ENCODE results near the gene VAV3.
"Not testable (repeated sequence)": the region's sequence is repeated elsewhere in the genome, so short reads cannot be mapped to it uniquely, and the experiment has no call there.

Gene VAV3

DNA sequence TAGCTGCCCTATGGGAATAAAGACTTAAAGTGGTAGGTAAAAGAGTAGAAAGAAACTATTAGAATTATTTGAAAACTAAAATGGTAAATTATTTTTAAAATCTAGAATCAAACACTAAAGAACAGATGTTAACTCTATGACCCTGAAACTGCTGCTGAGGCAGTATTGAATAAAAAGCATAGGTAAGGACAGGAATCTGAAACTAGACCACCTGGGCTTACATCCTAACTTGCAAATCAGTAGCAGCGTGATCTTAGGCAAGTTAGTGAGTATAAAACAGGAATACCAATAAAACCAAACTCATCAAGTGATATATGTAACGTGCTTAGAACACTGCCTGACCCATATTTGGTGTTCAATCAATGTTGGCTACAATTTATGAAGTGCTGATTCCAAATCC lies 257.9 kb downstream of the VAV3 start:
- no peak for DNase-seq

GRCh38 chr1:107706182-107706581 lies 258.8 kb downstream of the VAV3 start:
- DNase-seq: no peak

GRCh38 chr1:107704911-107705310 lies 260.1 kb downstream of the VAV3 start:
- no peak for DNase-seq

DNA sequence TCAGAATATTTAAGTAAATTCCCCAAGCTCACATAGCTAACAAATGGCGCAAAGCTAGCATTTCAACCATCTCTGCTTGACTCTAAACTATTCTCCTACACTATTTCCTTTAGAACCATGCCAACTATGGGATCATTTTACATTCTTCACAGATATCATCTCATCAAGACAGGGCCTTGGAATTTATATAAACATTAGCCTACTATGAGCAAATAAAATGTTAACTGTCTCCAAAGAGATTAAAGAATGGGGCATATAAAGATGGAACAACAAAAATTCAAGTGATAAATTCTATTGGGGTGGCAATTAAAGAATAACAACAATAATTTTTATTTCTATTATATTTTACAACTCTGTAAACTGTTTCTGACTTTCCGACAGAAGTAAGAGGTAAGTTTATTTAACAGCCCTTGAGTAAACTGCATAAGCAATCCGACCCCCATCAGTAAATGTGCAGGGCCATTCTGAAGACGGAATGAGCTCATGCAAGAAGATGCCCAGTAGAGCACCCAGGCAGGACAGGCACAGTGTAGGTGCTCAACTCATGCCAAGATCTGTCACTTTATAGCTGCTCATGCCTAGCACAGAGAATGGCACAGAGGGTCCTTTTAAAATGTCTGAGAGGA lies 261.9 kb downstream of the VAV3 start:
- DNase-seq: no peak

DNA sequence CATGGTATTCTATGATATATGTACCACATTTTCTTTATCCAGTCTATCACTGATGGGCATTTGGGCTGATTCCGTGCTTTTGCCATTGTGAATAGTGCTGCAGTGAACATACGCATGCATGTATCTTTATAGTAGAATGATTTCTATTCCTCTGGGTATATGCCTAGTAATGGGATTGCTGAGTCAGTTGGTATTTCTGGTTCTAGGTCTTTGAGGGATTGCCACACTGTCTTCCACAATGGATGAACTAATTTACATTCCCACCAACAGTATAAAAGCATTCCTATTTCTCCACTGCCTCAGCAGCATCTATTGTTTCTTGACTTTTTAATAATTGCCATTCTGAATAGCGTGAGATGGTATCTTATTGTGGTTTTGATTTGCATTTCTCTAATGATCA lies 264.3 kb downstream of the VAV3 start:
- DNase-seq: not testable (repeated sequence)

- no peak for DNase-seq
Observed at GRCh38 chr1:107698161-107698560, 266.8 kb downstream of the VAV3 start.

DNA sequence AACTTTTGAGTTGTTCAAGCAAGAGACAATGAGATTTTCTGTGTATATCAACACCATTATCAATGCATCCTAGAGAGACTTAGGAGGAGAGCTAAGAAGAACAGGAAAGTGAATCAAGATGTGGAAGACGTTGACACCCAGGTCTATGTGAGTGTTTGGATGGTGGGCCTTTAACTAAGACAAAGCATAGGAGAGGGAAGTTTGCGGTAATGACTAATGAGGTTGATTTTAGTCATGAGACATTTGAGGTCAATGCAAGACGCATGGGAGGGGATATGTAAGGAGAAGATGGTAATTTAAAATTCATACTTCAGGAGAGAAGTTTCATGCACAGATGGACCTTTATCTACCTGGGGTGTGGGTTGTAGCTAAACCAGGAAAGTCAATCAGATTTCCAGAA lies 269.6 kb downstream of the VAV3 start:
- no peak for DNase-seq

DNA sequence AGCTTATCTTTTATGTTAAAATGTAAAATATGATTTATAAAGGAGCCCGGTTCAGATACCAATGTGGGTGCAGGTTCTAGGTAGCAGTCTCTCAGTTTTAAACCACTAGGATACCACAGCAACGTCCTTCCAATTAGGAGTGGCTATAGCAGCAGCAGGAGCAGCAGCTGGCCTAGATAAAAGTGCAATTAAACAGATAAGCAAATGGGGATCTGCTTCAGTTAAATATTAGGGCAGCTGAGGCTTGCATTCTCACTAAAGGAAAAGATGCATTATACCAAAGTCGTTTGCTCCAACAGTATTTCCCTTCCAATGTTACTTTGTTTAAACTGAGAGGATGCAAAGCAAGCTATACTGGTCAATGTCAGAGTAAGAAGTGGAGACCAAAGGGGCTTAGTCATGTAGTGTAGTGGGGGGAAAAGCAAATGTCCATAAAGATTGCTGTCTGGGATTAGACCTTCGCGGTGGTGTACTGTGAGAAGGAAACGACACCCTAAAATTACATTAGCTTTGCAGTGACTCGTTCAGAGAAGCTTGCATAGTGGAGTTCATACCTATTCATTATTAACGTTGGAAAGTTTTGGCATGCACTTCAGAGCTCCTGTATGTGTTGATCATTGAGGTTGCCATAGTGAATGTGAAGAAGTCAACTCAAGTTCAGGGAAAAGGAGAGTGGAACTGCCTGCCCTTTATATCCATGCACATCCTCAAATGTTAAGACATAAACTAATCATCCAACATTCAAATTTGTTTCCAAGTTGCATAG lies 272.2 kb downstream of the VAV3 start:
- peak; percentile 70 for DNase-seq

GRCh38 chr1:107691540-107691939 lies 273.4 kb downstream of the VAV3 start:
- no peak for DNase-seq

GRCh38 chr1:107690491-107690890 lies 274.5 kb downstream of the VAV3 start:
- DNase-seq: no peak

- DNase-seq: no peak
Observed at GRCh38 chr1:107689733-107690132, 275.2 kb downstream of the VAV3 start.

DNA sequence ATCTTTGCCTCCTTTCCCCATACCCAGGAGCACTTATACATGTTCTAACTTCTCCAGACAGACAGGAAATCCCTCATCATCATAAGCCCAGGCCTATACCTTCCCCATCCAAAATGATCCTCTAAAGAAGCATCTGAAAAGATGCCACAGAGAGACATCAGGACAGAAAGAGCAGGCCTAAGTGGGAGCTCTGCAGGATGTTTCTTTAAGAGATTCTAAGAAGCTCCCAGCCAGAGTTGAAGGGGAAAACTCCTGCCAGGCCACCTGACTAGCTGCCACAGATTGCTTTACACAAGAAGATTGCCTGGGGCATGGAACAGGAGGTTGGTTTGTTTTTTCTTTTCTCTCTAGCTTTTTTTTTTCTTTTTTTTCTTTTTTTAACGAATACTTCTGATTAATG lies 275.8 kb downstream of the VAV3 start:
- no peak for DNase-seq

DNA sequence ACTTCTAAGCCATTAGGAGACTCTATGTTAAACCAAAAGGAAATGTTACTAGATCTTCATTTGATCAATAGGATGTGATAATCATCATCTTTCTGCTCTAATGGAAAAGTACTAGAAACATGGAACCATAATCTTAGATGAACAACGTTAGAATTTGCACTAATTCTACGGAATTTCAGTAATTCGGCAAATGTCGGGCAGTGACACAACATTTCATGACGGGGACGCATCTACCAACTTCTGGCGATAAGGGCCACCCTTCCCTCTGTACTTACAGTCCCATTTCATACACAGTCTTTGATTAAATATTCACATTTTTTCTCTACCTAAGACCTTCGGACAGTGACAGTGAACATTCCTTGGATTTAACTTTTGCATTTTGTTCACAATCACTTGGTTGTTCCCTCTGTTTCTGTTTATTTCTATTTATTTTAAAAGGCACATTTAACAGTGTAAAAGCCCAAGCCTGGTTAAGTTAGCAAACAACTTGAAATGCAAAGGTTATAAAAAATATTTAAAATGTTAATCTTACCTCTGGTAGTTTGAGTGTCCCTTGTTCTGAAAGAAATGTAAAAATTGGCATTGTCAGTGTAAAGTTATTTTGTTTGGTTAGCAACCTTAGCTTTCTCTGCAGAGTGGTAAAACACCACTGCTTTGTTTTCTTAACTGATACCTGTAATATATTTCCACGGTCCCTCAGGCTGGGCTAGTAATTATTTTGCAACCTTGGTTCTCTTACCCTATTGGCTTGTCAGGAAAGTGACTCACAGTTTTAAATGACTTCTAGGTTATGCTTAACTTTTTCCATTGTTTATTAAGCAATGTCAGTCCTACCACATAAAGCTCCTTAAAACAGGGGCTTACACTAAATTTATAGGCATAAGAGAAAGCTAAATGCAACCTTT lies 276.9 kb downstream of the VAV3 start:
- no peak for DNase-seq

- no peak for DNase-seq
Observed at GRCh38 chr1:107683683-107684082, 281.3 kb downstream of the VAV3 start.

- DNase-seq: no peak
Observed at GRCh38 chr1:107683191-107683657, 281.8 kb downstream of the VAV3 start.

DNA sequence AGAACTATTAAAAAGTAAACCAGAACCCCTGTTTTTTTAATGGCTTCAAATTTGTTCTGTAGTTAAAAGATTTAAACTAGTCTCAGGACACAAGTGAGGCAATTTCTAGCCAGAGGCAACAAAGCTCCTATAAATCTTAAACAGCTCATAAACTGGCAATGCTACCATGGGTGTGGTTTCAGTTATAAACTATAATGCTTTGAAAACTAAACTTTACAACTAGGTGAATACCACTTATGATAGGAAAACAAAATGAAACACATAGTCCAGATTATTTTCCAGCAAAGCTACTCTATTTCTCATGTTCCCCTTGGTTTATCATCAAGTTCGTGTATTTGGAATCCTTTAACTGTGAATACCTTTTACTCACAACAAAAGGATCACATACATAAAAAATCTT lies 282.5 kb downstream of the VAV3 start:
- DNase-seq: no peak

GRCh38 chr1:107681001-107681479 lies 283.9 kb downstream of the VAV3 start:
- DNase-seq: peak; percentile 13

- no peak for DNase-seq
Observed at GRCh38 chr1:107680579-107680985, 284.4 kb downstream of the VAV3 start.

DNA sequence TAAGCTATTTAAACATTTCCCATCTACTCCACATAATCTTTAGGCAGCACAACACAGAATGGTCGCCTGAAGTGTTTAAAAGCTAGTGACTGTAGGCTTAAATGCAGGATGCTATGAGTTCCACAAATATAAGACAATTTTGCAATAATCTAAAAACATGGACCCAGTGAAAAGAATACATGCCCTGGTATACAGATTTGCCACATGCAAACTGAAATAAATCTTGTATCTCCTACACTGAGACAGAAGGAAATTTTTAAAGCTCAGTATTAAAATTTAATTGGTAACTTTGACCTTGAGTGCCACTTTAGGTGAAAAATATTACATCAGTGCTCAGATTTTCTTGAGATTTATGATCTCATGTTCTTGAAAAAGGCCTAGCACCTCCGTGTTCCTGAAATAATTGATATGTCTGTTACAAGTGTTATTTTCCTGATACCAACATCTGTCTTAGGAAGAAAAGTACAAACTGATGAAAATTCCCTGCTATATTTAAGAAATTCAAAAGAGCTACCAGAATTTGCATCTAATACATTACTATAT lies 285.5 kb downstream of the VAV3 start:
- DNase-seq: no peak

- DNase-seq: no peak
Observed at GRCh38 chr1:107678993-107679392, 286.0 kb downstream of the VAV3 start.

- DNase-seq: no peak
Observed at GRCh38 chr1:107677697-107678096, 287.3 kb downstream of the VAV3 start.

- no peak for DNase-seq
Observed at GRCh38 chr1:107674486-107674885, 290.5 kb downstream of the VAV3 start.

DNA sequence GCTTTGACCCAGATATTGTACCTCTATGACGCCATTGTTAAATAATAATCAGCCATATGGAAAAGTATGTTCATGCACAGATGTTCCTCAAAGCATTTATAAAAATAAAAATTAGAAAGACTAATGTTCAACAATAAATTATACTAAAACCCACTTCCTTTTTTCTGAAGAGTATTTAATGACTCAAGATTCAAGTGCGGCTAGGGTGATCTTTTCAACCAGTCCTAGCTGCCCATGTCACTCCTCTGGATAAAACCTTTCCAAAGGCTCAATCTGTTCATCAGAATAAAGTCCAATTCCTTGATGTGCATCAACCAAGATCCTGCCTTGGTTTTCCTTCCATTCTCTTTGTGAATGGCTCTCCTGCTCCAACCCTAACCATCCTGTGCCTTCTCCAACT lies 292.0 kb downstream of the VAV3 start:
- DNase-seq: no peak
